ENCODE results near the gene CAPN2.
A peak's percentile ranks its signal among the peaks of the same experiment; 100 is the strongest.

CAPN2 gene

DNA sequence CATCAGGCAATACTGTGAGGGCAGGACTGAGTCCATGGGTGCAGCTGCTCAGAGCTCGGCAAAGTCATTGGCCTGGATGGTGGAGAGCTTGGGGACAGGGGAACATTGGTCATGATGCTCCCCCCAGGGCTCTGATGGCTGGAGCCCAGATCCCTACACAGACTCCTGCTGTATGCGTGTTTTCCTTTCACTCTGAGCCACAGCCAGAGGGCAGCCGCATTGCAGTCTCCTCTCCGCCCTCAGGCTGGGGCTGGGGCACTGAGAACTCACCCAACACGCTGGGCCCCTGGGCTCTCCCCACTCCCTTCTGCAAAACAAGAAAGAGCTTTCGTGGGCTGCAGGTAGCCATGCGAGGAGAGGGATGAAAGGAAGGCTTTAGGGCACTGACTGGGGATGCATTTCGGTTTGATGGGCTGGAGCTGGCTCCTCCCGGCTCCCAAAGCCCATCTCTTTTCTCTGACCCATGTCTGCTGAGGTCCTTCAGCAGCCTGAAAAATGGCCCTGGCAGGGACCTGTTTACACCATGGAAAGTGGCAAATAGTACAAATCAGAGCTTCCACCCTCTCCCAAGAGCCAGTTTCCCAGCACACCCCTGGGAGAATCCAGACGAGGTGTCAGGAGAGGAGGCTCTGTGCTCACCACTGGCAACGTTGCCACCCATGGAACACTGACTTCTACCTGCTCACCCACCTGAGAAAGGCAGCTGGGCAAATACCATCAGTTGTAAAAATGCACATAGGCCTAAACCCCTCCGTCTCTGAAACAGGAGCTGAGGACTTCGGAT is 43.8 kb downstream of the CAPN2 start:
- Histone ChIP-seq H3K4me3 (ENCODE audit: low read length) (no peak overlapping the region), H3K23ac (ENCODE audit: low read length) (no peak overlapping the region), H4K8ac (ENCODE audit: low read depth, low read length) (no peak overlapping the region), H3K36me3 (ENCODE audit: control insufficient read depth, insufficient read depth, low read length) (peaks cover 1% of the 10 kb centered on the region), H3K27ac (ENCODE audit: low read depth, low read length) (no peak overlapping the region), H3K4ac (ENCODE audit: low read depth, low read length) (no peak overlapping the region), H3K9ac (ENCODE audit: low read length) (no peak overlapping the region), H3K79me2 (ENCODE audit: control insufficient read depth, insufficient read depth, low read length) (no peaks in the 10 kb centered on the region), H3K4me2 (ENCODE audit: low read length) (no peak overlapping the region), H3K18ac (ENCODE audit: low read length) (no peak overlapping the region), H3K79me1 (ENCODE audit: low read length) (no peaks in the 10 kb centered on the region), H2BK120ac (ENCODE audit: low read depth, low read length) (no peak overlapping the region), H3K56ac (ENCODE audit: low read length) (no peak overlapping the region), H2BK5ac (ENCODE audit: low read length) (no peak overlapping the region), H3K4me1 (ENCODE audit: control insufficient read depth, low read depth, low read length) (peaks cover 10% of the 10 kb centered on the region), H2AK5ac (ENCODE audit: low read length) (no peak overlapping the region), H3K27me3 (ENCODE audit: insufficient read depth, low read length, poor library complexity) (no peaks in the 10 kb centered on the region), H2BK15ac (replicated peaks; ENCODE audit: low read depth) (no peak overlapping the region), H4K5ac (ENCODE audit: low read length) (no peak overlapping the region)
- DNase-seq, result no peak
- no CpG with 5 or more reads among the region's 13 CpGs for WGBS (ENCODE audit: extremely low coverage, insufficient coverage, low lambda C conversion rate)

DNA sequence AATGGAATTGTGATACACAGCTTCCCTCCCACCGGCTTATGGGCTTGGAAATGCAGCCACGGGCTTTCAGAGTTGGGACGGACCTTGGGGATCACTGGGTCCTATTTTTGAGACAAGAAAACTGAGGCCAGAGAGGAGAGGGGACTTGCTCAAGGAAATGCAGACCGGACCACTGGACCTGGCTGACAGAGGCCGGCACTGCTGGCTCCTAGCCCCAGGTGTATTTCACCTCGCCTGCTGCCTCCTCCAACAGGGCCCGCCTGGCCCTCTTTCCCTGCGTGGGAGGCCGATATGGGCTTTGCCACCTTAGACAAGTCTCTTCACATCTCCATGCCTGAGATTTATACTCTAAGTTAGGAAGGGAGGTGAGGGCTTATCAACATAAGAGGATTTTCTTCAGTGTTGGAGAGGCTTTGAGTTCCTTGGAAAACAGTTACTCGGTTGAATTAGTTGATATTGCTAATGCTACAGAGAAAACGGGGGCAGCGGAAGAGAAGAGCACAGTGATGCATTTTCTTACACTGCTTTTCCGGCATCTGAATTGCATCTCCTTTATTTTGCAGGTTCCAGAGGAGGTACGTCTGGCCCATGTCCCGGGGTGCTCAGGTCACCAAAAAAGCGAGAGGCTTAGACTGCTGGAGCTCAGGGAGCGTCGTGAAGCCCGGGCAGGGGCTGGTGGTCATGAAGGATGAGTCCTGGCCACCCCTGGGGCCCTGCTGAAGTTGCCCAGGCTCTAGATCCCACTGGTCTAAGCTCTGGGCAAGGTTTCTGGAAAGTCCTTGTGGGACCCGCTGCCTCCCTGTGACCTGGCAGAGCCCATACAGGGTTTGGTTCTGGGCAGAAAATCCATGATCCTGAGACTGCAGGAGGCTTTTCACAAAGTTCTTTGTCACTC is 44.7 kb downstream of the CAPN2 start:
- Histone ChIP-seq H3K79me1 (ENCODE audit: low read length) (no peaks in the 10 kb centered on the region), H2BK5ac (ENCODE audit: low read length) (no peak overlapping the region), H3K4me2 (ENCODE audit: low read length) (no peak overlapping the region), H2BK120ac (ENCODE audit: low read depth, low read length) (no peak overlapping the region), H4K8ac (ENCODE audit: low read depth, low read length) (no peak overlapping the region), H4K5ac (ENCODE audit: low read length) (no peak overlapping the region), H3K4ac (ENCODE audit: low read depth, low read length) (no peak overlapping the region), H3K9ac (ENCODE audit: low read length) (no peak overlapping the region), H3K36me3 (ENCODE audit: control insufficient read depth, insufficient read depth, low read length) (no peaks in the 10 kb centered on the region), H2AK5ac (ENCODE audit: low read length) (no peak overlapping the region), H3K23ac (ENCODE audit: low read length) (no peak overlapping the region), H3K56ac (ENCODE audit: low read length) (no peak overlapping the region), H3K18ac (ENCODE audit: low read length) (no peak overlapping the region), H3K79me2 (ENCODE audit: control insufficient read depth, insufficient read depth, low read length) (no peaks in the 10 kb centered on the region), H3K27ac (ENCODE audit: low read depth, low read length) (no peak overlapping the region), H3K4me1 (ENCODE audit: control insufficient read depth, low read depth, low read length) (peaks cover 13% of the 10 kb centered on the region), H3K27me3 (ENCODE audit: insufficient read depth, low read length, poor library complexity) (no peaks in the 10 kb centered on the region), H2BK15ac (replicated peaks; ENCODE audit: low read depth) (no peak overlapping the region), H3K4me3 (ENCODE audit: low read length) (no peak overlapping the region)
- DNase-seq, result no peak
- no CpG with 5 or more reads among the region's 20 CpGs for WGBS (ENCODE audit: extremely low coverage, insufficient coverage, low lambda C conversion rate)

- WGBS (ENCODE audit: extremely low coverage, insufficient coverage, low lambda C conversion rate), result no CpG with 5 or more reads among the region's 9 CpGs
- Histone ChIP-seq H3K27me3 (ENCODE audit: insufficient read depth, low read length, poor library complexity) (no peaks in the 10 kb centered on the region), H3K79me1 (ENCODE audit: low read length) (no peaks in the 10 kb centered on the region), H4K5ac (ENCODE audit: low read length) (no peak overlapping the region), H3K4me1 (ENCODE audit: control insufficient read depth, low read depth, low read length) (peaks cover 5% of the 10 kb centered on the region), H3K4me2 (ENCODE audit: low read length) (no peak overlapping the region), H3K4ac (ENCODE audit: low read depth, low read length) (no peak overlapping the region), H3K4me3 (ENCODE audit: low read length) (no peak overlapping the region), H3K9ac (ENCODE audit: low read length) (no peak overlapping the region), H2BK5ac (ENCODE audit: low read length) (no peak overlapping the region), H2BK15ac (replicated peaks; ENCODE audit: low read depth) (no peak overlapping the region), H3K56ac (ENCODE audit: low read length) (no peak overlapping the region), H3K18ac (ENCODE audit: low read length) (no peak overlapping the region), H3K23ac (ENCODE audit: low read length) (no peak overlapping the region), H2BK120ac (ENCODE audit: low read depth, low read length) (no peak overlapping the region), H2AK5ac (ENCODE audit: low read length) (no peak overlapping the region), H3K36me3 (ENCODE audit: control insufficient read depth, insufficient read depth, low read length) (no peaks in the 10 kb centered on the region), H3K27ac (ENCODE audit: low read depth, low read length) (no peak overlapping the region), H4K8ac (ENCODE audit: low read depth, low read length) (no peak overlapping the region), H3K79me2 (ENCODE audit: control insufficient read depth, insufficient read depth, low read length) (no peaks in the 10 kb centered on the region)
- no peak for DNase-seq
These were observed 46.4 kb downstream of the CAPN2 start for GRCh38 chr1:223758734-223759133.

DNA sequence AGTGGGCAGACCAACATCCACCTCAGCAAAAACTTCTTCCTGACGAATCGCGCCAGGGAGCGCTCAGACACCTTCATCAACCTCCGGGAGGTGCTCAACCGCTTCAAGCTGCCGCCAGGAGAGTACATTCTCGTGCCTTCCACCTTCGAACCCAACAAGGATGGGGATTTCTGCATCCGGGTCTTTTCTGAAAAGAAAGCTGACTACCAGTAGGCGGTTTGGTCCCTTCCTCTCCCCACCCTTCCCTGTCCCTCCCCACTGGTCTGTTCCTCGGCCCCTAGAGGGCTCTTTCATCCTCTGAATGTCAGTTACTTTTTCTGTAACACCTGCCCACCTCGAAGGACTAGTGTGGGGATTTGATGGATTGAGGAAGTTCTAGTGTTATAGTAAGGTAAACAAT is 46.9 kb downstream of the CAPN2 start:
- Histone ChIP-seq H2BK15ac (replicated peaks; ENCODE audit: low read depth) (no peak overlapping the region), H3K27ac (ENCODE audit: low read depth, low read length) (no peak overlapping the region), H3K23ac (ENCODE audit: low read length) (no peak overlapping the region), H3K9ac (ENCODE audit: low read length) (no peak overlapping the region), H3K4me1 (ENCODE audit: control insufficient read depth, low read depth, low read length) (peaks cover 5% of the 10 kb centered on the region), H3K79me1 (ENCODE audit: low read length) (no peaks in the 10 kb centered on the region), H3K4me3 (ENCODE audit: low read length) (no peak overlapping the region), H3K4ac (ENCODE audit: low read depth, low read length) (no peak overlapping the region), H4K8ac (ENCODE audit: low read depth, low read length) (peak overlapping the region; percentile 69), H3K27me3 (ENCODE audit: insufficient read depth, low read length, poor library complexity) (no peaks in the 10 kb centered on the region), H3K4me2 (ENCODE audit: low read length) (no peak overlapping the region), H4K5ac (ENCODE audit: low read length) (no peak overlapping the region), H3K79me2 (ENCODE audit: control insufficient read depth, insufficient read depth, low read length) (no peaks in the 10 kb centered on the region), H3K56ac (ENCODE audit: low read length) (no peak overlapping the region), H2BK5ac (ENCODE audit: low read length) (no peak overlapping the region), H3K18ac (ENCODE audit: low read length) (no peak overlapping the region), H3K36me3 (ENCODE audit: control insufficient read depth, insufficient read depth, low read length) (no peaks in the 10 kb centered on the region), H2AK5ac (ENCODE audit: low read length) (no peak overlapping the region), H2BK120ac (ENCODE audit: low read depth, low read length) (no peak overlapping the region)
- no CpG with 5 or more reads among the region's 13 CpGs for WGBS (ENCODE audit: extremely low coverage, insufficient coverage, low lambda C conversion rate)
- DNase-seq, result peak; percentile 92

DNA sequence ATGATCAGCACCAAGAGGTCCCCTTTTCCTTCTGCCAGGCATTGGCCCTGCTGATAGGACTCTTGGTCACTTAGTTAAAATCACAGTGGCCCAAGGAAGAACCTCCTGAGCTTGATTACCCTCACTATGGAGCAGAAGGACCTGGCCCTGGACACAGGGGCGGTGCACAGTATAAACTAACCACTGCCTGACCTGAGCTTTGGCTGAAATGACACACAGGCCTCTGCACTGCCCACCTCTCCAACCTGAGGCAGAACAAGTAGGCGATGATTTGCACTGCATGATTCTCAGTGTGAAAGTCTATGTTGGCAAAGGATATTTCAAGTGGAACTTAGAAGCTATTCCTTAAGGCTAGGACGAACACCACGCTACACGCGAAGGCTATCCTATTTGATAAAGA is 48.5 kb downstream of the CAPN2 start:
- no peaks in the 10 kb centered on the region for H3K79me1 ChIP-seq (ENCODE audit: low read length)
- no peak overlapping the region for H3K18ac ChIP-seq (ENCODE audit: low read length)
- no peak overlapping the region for H3K9ac ChIP-seq (ENCODE audit: low read length)
- H3K56ac ChIP-seq (ENCODE audit: low read length), result no peak overlapping the region
- no peak overlapping the region for H3K4ac ChIP-seq (ENCODE audit: low read depth, low read length)
- no peak overlapping the region for H3K23ac ChIP-seq (ENCODE audit: low read length)
- H3K36me3 ChIP-seq (ENCODE audit: control insufficient read depth, insufficient read depth, low read length), result no peaks in the 10 kb centered on the region
- H2BK5ac ChIP-seq (ENCODE audit: low read length), result no peak overlapping the region
- H3K4me2 ChIP-seq (ENCODE audit: low read length), result no peak overlapping the region
- no peak overlapping the region for H2BK15ac ChIP-seq (replicated peaks; ENCODE audit: low read depth)
- no peak for DNase-seq
- H3K27ac ChIP-seq (ENCODE audit: low read depth, low read length), result no peak overlapping the region
- no peak overlapping the region for H2AK5ac ChIP-seq (ENCODE audit: low read length)
- WGBS (ENCODE audit: extremely low coverage, insufficient coverage, low lambda C conversion rate), result no CpG with 5 or more reads among the region's 6 CpGs
- no peak overlapping the region for H4K5ac ChIP-seq (ENCODE audit: low read length)
- H3K4me1 ChIP-seq (ENCODE audit: control insufficient read depth, low read depth, low read length), result peaks cover 5% of the 10 kb centered on the region
- H3K4me3 ChIP-seq (ENCODE audit: low read length), result no peak overlapping the region
- H4K8ac ChIP-seq (ENCODE audit: low read depth, low read length), result no peak overlapping the region
- H2BK120ac ChIP-seq (ENCODE audit: low read depth, low read length), result no peak overlapping the region
- H3K79me2 ChIP-seq (ENCODE audit: control insufficient read depth, insufficient read depth, low read length), result no peaks in the 10 kb centered on the region
- H3K27me3 ChIP-seq (ENCODE audit: insufficient read depth, low read length, poor library complexity), result no peaks in the 10 kb centered on the region
